Endothelial cell (in vitro differentiated cells): ENCODE results near the gene HIVEP2. TPM values are rescaled to one million over a fixed set of nuclear protein-coding genes. Genes with fewer than 3 reads are reported as not detected.

Experiments
- DNase-seq: peaks from one replicate; pipeline ENCODE4 v3.0.0; 2021; ENCODE audit warnings: low spot score
- H3K27ac Mint-ChIP-seq: one replicate; pipeline ENCODE4 v1.8.0; 2021; ENCODE audit warnings: mixed read lengths, inconsistent platforms; ENCODE audit not compliant: unreplicated experiment
- H3K27me3 Mint-ChIP-seq: one replicate; pipeline ENCODE4 v1.8.0; 2021; ENCODE audit warnings: mild to moderate bottlenecking, moderate library complexity, mixed read lengths, inconsistent platforms; ENCODE audit not compliant: unreplicated experiment
- H3K36me3 Mint-ChIP-seq: one replicate; pipeline ENCODE4 v1.8.0; 2021; ENCODE audit warnings: mild to moderate bottlenecking, low read depth, mixed read lengths, inconsistent platforms; ENCODE audit not compliant: unreplicated experiment
- H3K4me1 Mint-ChIP-seq: one replicate; pipeline ENCODE4 v1.8.0; 2021; ENCODE audit warnings: mild to moderate bottlenecking, mixed read lengths, inconsistent platforms; ENCODE audit not compliant: unreplicated experiment
- H3K4me3 Mint-ChIP-seq: one replicate; pipeline ENCODE4 v1.8.0; 2021; ENCODE audit warnings: mild to moderate bottlenecking, mixed read lengths, inconsistent platforms; ENCODE audit not compliant: unreplicated experiment
- H3K9me3 Mint-ChIP-seq: one replicate; pipeline ENCODE4 v1.8.0; 2021; ENCODE audit warnings: mixed read lengths, inconsistent platforms; ENCODE audit not compliant: unreplicated experiment
- total RNA-seq: library from RNA; stranded (reverse); fragmentation: NEBNext Ultra II Directional; extraction: Animal tissue kit (Norgen Biotek cat#: 25700); gene quantifications from one replicate; pipeline ENCODE4 v1.2.1, GENCODE V29; 2021; ENCODE audit not compliant: unreplicated experiment
- TF ChIP-seq, protein P1 (sequence below): fragments of 200-600 bp; sonication (generic); IDR thresholded peaks from one replicate; pipeline ENCODE4 v1.5.0; 2021; ENCODE audit warnings: antibody characterized with exemption; ENCODE audit not compliant: unreplicated experiment

HIVEP2 gene
- total RNA-seq, 1 donor from 2014 or later = 15.6 TPM

DNA sequence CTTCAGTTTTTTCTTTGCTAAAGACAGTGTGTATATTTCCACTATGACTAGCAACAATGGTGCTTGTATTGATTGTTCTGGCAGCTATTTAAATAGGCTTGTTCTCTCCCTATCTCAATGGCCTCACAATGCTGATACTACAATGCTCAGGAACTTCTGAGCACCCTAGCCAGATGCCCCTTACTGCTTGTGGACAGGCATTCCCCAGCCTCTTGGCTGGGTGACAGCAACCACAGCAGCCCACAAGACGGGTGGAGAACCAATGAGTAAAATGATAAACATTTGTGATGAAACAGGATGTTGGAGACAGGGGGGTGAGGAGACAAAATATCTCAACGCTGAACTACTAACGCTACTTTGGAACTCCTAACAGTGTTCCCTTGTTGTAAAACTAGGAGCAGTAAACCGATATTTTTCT lies 42.3 kb downstream of the HIVEP2 start:
- Mint-ChIP-seq H3K4me3 (no peak overlapping the region), H3K4me1 (peaks cover 7% of the 10 kb centered on the region), H3K27ac (peak overlapping the region; percentile 68), H3K27me3 (no peaks in the 10 kb centered on the region), H3K9me3 (no peaks in the 10 kb centered on the region), H3K36me3 (no peaks in the 10 kb centered on the region)
- TF ChIP-seq, protein P1, sequence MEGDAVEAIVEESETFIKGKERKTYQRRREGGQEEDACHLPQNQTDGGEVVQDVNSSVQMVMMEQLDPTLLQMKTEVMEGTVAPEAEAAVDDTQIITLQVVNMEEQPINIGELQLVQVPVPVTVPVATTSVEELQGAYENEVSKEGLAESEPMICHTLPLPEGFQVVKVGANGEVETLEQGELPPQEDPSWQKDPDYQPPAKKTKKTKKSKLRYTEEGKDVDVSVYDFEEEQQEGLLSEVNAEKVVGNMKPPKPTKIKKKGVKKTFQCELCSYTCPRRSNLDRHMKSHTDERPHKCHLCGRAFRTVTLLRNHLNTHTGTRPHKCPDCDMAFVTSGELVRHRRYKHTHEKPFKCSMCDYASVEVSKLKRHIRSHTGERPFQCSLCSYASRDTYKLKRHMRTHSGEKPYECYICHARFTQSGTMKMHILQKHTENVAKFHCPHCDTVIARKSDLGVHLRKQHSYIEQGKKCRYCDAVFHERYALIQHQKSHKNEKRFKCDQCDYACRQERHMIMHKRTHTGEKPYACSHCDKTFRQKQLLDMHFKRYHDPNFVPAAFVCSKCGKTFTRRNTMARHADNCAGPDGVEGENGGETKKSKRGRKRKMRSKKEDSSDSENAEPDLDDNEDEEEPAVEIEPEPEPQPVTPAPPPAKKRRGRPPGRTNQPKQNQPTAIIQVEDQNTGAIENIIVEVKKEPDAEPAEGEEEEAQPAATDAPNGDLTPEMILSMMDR = no peak
- DNase-seq = no peak

DNA sequence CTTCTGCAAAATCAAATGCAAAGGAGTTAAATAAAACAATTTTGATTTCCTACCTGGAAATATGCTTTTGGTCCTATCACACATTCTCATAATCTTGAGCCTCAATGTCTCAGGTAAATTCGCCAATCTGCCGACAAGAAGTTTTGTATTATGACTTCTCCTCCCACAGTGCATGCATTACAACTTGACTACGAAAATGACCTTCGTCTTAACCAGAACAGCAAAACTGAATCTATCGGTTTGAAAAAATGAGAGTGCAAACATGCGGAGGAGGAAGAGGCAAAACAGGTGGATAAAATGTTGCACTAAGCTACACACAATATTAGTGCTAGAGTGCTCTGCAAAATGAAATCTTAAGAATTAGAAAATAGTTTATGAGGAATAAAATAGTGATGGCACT lies 43.4 kb downstream of the HIVEP2 start:
- TF ChIP-seq, protein P1 = no peak
- no peak for DNase-seq
- no peak overlapping the region for H3K27ac Mint-ChIP-seq
- H3K9me3 Mint-ChIP-seq = no peaks in the 10 kb centered on the region
- no peaks in the 10 kb centered on the region for H3K36me3 Mint-ChIP-seq
- H3K4me3 Mint-ChIP-seq = no peak overlapping the region
- H3K27me3 Mint-ChIP-seq = no peaks in the 10 kb centered on the region
- peaks cover 7% of the 10 kb centered on the region for H3K4me1 Mint-ChIP-seq

DNA sequence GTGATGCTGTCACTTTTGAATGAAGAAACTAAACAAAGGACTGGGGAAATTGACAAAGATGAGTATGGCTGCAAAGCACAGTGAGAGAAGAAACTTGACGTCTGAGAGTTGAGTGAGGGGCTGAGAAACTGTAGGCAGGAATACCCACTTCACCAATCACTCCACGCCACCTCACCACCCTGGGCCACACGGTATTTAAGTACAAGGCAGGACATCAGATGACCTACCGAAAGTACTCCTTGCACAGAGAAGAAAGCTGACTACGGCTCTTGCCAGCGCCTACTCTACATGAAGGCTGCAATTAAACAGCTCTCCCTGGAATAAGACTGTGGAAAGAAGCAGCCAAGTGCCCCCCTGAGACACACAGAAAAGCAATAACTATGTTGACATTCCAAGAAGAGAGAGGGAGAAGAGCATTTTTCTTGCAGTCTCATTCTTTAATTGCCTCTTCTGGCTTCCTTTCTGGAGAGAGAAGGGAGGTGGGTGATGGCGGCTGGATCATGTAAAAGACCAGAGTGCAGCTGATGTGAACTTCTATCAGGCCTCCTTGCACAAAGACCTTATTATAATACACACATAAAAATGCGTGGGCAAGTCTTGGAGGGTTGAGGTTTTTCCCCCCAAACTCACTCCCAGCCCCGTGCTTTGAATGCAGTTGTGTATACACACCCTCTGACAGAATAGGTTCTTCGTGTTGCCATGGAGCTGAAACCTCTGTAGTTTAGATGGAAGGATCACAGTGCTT lies 44.6 kb downstream of the HIVEP2 start:
- TF ChIP-seq, protein P1 = no peak
- Mint-ChIP-seq H3K27me3 (no peaks in the 10 kb centered on the region), H3K4me3 (no peak overlapping the region), H3K4me1 (peaks cover 7% of the 10 kb centered on the region), H3K27ac (no peak overlapping the region), H3K9me3 (no peaks in the 10 kb centered on the region), H3K36me3 (no peaks in the 10 kb centered on the region)
- DNase-seq = no peak

DNA sequence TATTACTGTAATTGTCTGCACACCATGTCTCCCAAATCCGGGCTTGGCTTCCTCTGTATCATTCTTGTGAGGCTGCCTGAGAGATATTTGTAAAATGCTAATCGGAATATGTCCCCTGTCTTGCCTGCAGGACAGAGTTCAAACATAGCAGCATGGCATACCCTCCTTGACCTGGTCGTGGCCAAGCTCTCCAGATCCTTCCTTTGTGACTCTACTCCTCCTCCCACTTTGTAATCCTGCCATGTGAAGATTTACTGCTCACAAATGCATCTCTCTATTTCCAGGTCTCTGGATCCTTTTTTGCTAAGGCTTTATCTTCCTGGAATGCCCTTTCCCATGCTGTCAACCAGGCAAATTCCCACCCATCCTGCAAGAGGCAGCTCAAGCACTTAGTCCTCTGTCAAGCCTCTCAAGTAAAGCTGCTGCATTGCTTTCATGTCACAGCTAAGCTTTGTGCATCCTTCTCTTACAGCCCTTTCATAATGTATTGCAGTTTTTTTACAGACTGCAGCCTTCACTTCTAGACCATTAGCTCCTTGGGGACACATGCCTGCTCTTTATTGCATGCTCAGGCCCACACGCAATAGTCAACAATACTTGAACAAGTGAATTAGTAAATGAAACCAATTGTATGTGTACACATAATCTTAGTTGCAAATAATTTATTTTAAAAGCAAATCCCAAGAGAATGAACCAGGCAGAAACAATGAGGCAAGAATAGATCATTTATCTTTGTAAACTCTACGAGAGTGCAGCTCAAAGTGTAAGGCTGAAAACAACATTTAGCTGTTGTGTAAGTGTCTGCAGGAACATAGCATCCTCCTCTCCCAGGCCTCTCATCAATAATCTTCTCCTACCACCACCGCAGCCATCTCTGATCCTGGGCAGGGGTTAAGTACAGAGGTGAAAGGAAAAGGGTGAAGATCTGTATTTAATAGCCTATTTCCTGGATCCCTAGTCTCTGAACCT lies 45.8 kb downstream of the HIVEP2 start:
- peaks cover 7% of the 10 kb centered on the region for H3K4me1 Mint-ChIP-seq
- no peaks in the 10 kb centered on the region for H3K36me3 Mint-ChIP-seq
- no peak overlapping the region for H3K27ac Mint-ChIP-seq
- DNase-seq = no peak
- TF ChIP-seq, protein P1 = no peak
- H3K27me3 Mint-ChIP-seq = no peaks in the 10 kb centered on the region
- H3K4me3 Mint-ChIP-seq = no peak overlapping the region
- no peaks in the 10 kb centered on the region for H3K9me3 Mint-ChIP-seq

DNA sequence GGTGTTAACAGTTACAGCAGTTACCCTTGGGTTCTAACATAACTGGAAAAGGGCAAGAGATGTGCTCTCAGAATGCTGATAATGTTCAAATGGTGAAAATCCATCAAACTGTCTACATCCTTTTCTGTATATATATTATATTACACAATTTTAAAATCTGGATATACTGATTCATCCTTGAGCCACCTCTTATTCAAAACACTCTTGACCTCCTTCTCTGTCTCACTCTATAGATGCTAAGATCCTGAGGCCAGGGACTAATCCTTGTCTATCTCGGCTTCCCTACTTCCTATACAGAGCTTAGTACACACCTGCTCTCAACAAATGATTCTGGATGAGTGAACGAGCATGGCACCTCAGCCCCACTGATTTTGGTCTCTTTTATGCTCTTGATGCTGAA lies 47.3 kb downstream of the HIVEP2 start:
- TF ChIP-seq, protein P1 = no peak
- H3K27ac Mint-ChIP-seq = no peak overlapping the region
- no peak for DNase-seq
- H3K9me3 Mint-ChIP-seq = no peaks in the 10 kb centered on the region
- no peaks in the 10 kb centered on the region for H3K27me3 Mint-ChIP-seq
- H3K4me1 Mint-ChIP-seq = peaks cover 2% of the 10 kb centered on the region
- H3K4me3 Mint-ChIP-seq = no peak overlapping the region
- no peaks in the 10 kb centered on the region for H3K36me3 Mint-ChIP-seq
